ENCODE results near the gene DSE.

Gene DSE

GRCh38 chr6:116379764-116380163, 9.0 kb downstream of the DSE start:
- no peak overlapping the region for H3K4me3 ChIP-seq (ENCODE audit: low read depth, low read length)
- DNase-seq (ENCODE audit: low read depth), result no peak
- TF ChIP-seq CTCF (conservative IDR thresholded peaks at IDR 0.05; ENCODE audit: low read depth, low read length), result no peak

GRCh38 chr6:116380346-116380745, 9.6 kb downstream of the DSE start:
- no peak overlapping the region for H3K4me3 ChIP-seq (ENCODE audit: low read depth, low read length)
- no peak for DNase-seq (ENCODE audit: low read depth)
- TF ChIP-seq CTCF (conservative IDR thresholded peaks at IDR 0.05; ENCODE audit: low read depth, low read length), result no peak

GRCh38 chr6:116381000-116381399, 10.3 kb downstream of the DSE start:
- no peak for TF ChIP-seq CTCF (conservative IDR thresholded peaks at IDR 0.05; ENCODE audit: low read depth, low read length)

GRCh38 chr6:116382587-116382986, 11.8 kb downstream of the DSE start:
- no peak overlapping the region for H3K4me3 ChIP-seq (ENCODE audit: low read depth, low read length)
- TF ChIP-seq CTCF (conservative IDR thresholded peaks at IDR 0.05; ENCODE audit: low read depth, low read length), result no peak
- no peak for DNase-seq (ENCODE audit: low read depth)

More at GRCh38 chr6:116381000-116381399, 10.3 kb downstream of the DSE start:
- DNase-seq (ENCODE audit: low read depth), result no peak
- no peak overlapping the region for H3K4me3 ChIP-seq (ENCODE audit: low read depth, low read length)

GRCh38 chr6:116384727-116385458, 14.1 kb downstream of the DSE start:
- DNase-seq (ENCODE audit: low read depth), result no peak
- no peak overlapping the region for H3K4me3 ChIP-seq (ENCODE audit: low read depth, low read length)
- no peak for TF ChIP-seq CTCF (conservative IDR thresholded peaks at IDR 0.05; ENCODE audit: low read depth, low read length)

GRCh38 chr6:116385459-116385802, 14.7 kb downstream of the DSE start:
- no peak overlapping the region for H3K4me3 ChIP-seq (ENCODE audit: low read depth, low read length)
- DNase-seq (ENCODE audit: low read depth), result peak; percentile 48
- no peak for TF ChIP-seq CTCF (conservative IDR thresholded peaks at IDR 0.05; ENCODE audit: low read depth, low read length)

- TF ChIP-seq CTCF (conservative IDR thresholded peaks at IDR 0.05; ENCODE audit: low read depth, low read length), result no peak
- DNase-seq (ENCODE audit: low read depth), result no peak
- H3K4me3 ChIP-seq (ENCODE audit: low read depth, low read length), result no peak overlapping the region
These were observed 15.2 kb downstream of the DSE start for GRCh38 chr6:116385921-116386320.

Data from choroid plexus epithelial cell (primary cell).